AG04449 (cell line): ENCODE measurements around the gene IL1RAPL1.

Experiments used
- CTCF ChIA-PET: fragments of 350-600 bp; formaldehyde crosslinking; extraction: SDS; loops from one replicate; lab custom pipeline; 2021; ENCODE audit warnings: antibody characterized with exemption; lab: Yijun Ruan, JAX
- POLR2A ChIA-PET: fragments of 400-600, 350-600 bp; formaldehyde crosslinking; extraction: SDS; loops from one replicate; lab custom pipeline; 2020; ENCODE audit warnings: antibody characterized with exemption, inconsistent platforms; lab: Yijun Ruan, JAX
- DNase-seq: peaks from one replicate; pipeline ENCODE4 v3.0.0-alpha.2; 2010; ENCODE audit warnings: low read depth, low spot score
- H3K4me3 ChIP-seq: 2 replicates; pipeline ENCODE4 v1.5.1; 2011; ENCODE audit warnings: low read depth, mild to moderate bottlenecking, control low read depth, low read length
- CTCF ChIP-seq: IDR thresholded peaks from one replicate; pipeline ENCODE4 v1.5.1; 2011; ENCODE audit warnings: mild to moderate bottlenecking, moderate library complexity, low read length, control low read depth, inconsistent platforms; ENCODE audit not compliant: insufficient read depth; ENCODE audit errors: missing control alignments

IL1RAPL1 gene

GRCh38 chrX:29042341-29042740, 455.1 kb downstream of the IL1RAPL1 start:
- H3K4me3 ChIP-seq: no peak overlapping the region
- TF ChIP-seq CTCF: no peak
- ChIA-PET POLR2A (no interaction called here), CTCF (no interaction called here)
- DNase-seq: no peak

- TF ChIP-seq CTCF: no peak
- H3K4me3 ChIP-seq: no peak overlapping the region
- POLR2A ChIA-PET: no interaction called here
Measured at GRCh38 chrX:29043746-29044145, 456.5 kb downstream of the IL1RAPL1 start.

GRCh38 chrX:29044423-29045184, 457.4 kb downstream of the IL1RAPL1 start:
- no peak overlapping the region for H3K4me3 ChIP-seq
- DNase-seq: no peak
- TF ChIP-seq CTCF: no peak
- ChIA-PET CTCF (no interaction called here), POLR2A (no interaction called here)

More at GRCh38 chrX:29043746-29044145, 456.5 kb downstream of the IL1RAPL1 start:
- CTCF ChIA-PET: no interaction called here
- DNase-seq: no peak

- CTCF ChIA-PET: no interaction called here
Measured at GRCh38 chrX:29065477-29065876, 478.2 kb downstream of the IL1RAPL1 start.

GRCh38 chrX:29066516-29066915, 479.3 kb downstream of the IL1RAPL1 start:
- CTCF ChIA-PET: no interaction called here
- no peak overlapping the region for H3K4me3 ChIP-seq
- DNase-seq: no peak
- no peak for TF ChIP-seq CTCF
- POLR2A ChIA-PET: no interaction called here

More at GRCh38 chrX:29065477-29065876, 478.2 kb downstream of the IL1RAPL1 start:
- no peak overlapping the region for H3K4me3 ChIP-seq
- TF ChIP-seq CTCF: no peak
- POLR2A ChIA-PET: no interaction called here
- DNase-seq: no peak

- TF ChIP-seq CTCF: no peak
- H3K4me3 ChIP-seq: no peak overlapping the region
Measured at GRCh38 chrX:29067351-29067750, 480.1 kb downstream of the IL1RAPL1 start.

More at GRCh38 chrX:29067351-29067750, 480.1 kb downstream of the IL1RAPL1 start:
- ChIA-PET POLR2A (no interaction called here), CTCF (no interaction called here)
- no peak for DNase-seq
